GM12878 (cell line): ENCODE data around the gene PTPN12.

Source experiments
- BHLHE40 ChIP-seq, 2 experiments: fragments of 450-650 bp in 1 of 2; IDR thresholded peaks; 2 replicates each; pipeline ENCODE4 v1.6.1; 2011 to 2017; ENCODE audit warnings: low read depth in 2 of 2, borderline replicate concordance in 1 of 2, improper control_type of control experiment in 1 of 2, low read length in 1 of 2, mild to moderate bottlenecking in 1 of 2
- CTCF ChIP-seq, 3 experiments: IDR thresholded peaks in 2 of 3; conservative IDR thresholded peaks in 1 of 3; 2 replicates each; pipeline ENCODE4 v1.5.1; 2011; ENCODE audit warnings: low read depth in 3 of 3, low read length in 3 of 3, mild to moderate bottlenecking in 3 of 3, control low read depth in 2 of 3, moderate library complexity in 2 of 3, inconsistent platforms in 1 of 3, mixed read lengths in 1 of 3; ENCODE audit not compliant: control insufficient read depth in 2 of 3, insufficient read depth in 1 of 3; ENCODE audit errors: extremely low read depth in 1 of 3
- EP300 ChIP-seq, 2 experiments: fragments of 150-350 bp in 1 of 2; IDR thresholded peaks; 2 replicates each; pipeline ENCODE4 v1.6.1; 2011 to 2012; ENCODE audit warnings: low read depth in 2 of 2, low read length in 2 of 2, borderline replicate concordance in 1 of 2, improper control_type of control experiment in 1 of 2, inconsistent platforms in 1 of 2; ENCODE audit not compliant: control insufficient read depth in 1 of 2
- EZH2 ChIP-seq: IDR thresholded peaks from 2 replicates; pipeline ENCODE4 v1.6.1; 2012; ENCODE audit warnings: low read depth, mild to moderate bottlenecking, control low read depth, inconsistent platforms, low read length, borderline replicate concordance; ENCODE audit not compliant: control insufficient read depth
- FOS ChIP-seq: IDR thresholded peaks from 3 replicates; pipeline ENCODE4 v1.6.1; 2011; ENCODE audit warnings: borderline replicate concordance; ENCODE audit not compliant: insufficient read length; ENCODE audit errors: extremely low read depth
- HDGF ChIP-seq: fragments of 450-650 bp; IDR thresholded peaks from 2 replicates; pipeline ENCODE4 v1.6.1; 2016; ENCODE audit warnings: antibody characterized with exemption
- NFYA ChIP-seq: IDR thresholded peaks from 2 replicates; pipeline ENCODE4 v1.6.1; 2011; ENCODE audit warnings: low read depth, mild to moderate bottlenecking, low read length, improper control_type of control experiment, borderline replicate concordance
- POLR2A ChIP-seq: IDR thresholded peaks from 2 replicates; pipeline ENCODE4 v1.6.1; 2011; ENCODE audit warnings: low read depth, mild to moderate bottlenecking, low read length
- POLR2AphosphoS5 ChIP-seq: IDR thresholded peaks from 2 replicates; pipeline ENCODE4 v1.6.1; 2011; ENCODE audit warnings: mild to moderate bottlenecking, low read length, inconsistent platforms
- RBBP5 ChIP-seq: fragments of 200-600 bp; sonication (generic); conservative IDR thresholded peaks from 2 replicates; pipeline ENCODE4 v1.6.1; 2016
- SIN3A ChIP-seq: IDR thresholded peaks from 2 replicates; pipeline ENCODE4 v1.6.1; 2012; ENCODE audit warnings: low read depth, low read length, improper control_type of control experiment
- SREBF1 ChIP-seq: IDR thresholded peaks from 2 replicates; pipeline ENCODE4 v1.6.1; 2012; ENCODE audit warnings: mild to moderate bottlenecking, low read length
- SRF ChIP-seq, 2 experiments: IDR thresholded peaks; 2 replicates each; pipeline ENCODE4 v1.6.1; 2011; ENCODE audit warnings: low read depth in 2 of 2, low read length in 2 of 2, mild to moderate bottlenecking in 1 of 2, moderate library complexity in 1 of 2

GRCh38 chr7:77542895-77543294 is 5.8 kb downstream of the PTPN12 start:
- TF ChIP-seq HDGF (no peak), SIN3A (no peak), EP300 (IDR thresholded peaks at IDR 0.05; ENCODE audit: borderline replicate concordance in 1 of 2, control insufficient read depth in 1 of 2, low read depth in 2 of 2, low read length in 2 of 2) (no peak), FOS (no peak), CTCF (IDR thresholded peaks at IDR 0.05 in 2 of 3, conservative IDR thresholded peaks at IDR 0.05 in 1 of 3; ENCODE audit: control insufficient read depth in 2 of 3, extremely low read depth in 1 of 3, insufficient read depth in 1 of 3, low read depth in 3 of 3, low read length in 3 of 3) (no peak), SRF (IDR thresholded peaks at IDR 0.05; ENCODE audit: low read depth in 2 of 2, low read length in 2 of 2) (no peak), POLR2A (no peak), BHLHE40 (IDR thresholded peaks at IDR 0.05; ENCODE audit: borderline replicate concordance in 1 of 2, low read depth in 2 of 2, low read length in 1 of 2) (no peak), RBBP5 (no peak), EZH2 (no peak), POLR2AphosphoS5 (no peak), SREBF1 (no peak), NFYA (no peak)
